ENCODE data around the gene CENPB. TPM values are rescaled to one million over a fixed set of nuclear protein-coding genes. Genes with fewer than 3 reads are reported as not detected.

Gene CENPB
- total RNA-seq, 1 donor from 2014 or later: 76.2 TPM

DNA sequence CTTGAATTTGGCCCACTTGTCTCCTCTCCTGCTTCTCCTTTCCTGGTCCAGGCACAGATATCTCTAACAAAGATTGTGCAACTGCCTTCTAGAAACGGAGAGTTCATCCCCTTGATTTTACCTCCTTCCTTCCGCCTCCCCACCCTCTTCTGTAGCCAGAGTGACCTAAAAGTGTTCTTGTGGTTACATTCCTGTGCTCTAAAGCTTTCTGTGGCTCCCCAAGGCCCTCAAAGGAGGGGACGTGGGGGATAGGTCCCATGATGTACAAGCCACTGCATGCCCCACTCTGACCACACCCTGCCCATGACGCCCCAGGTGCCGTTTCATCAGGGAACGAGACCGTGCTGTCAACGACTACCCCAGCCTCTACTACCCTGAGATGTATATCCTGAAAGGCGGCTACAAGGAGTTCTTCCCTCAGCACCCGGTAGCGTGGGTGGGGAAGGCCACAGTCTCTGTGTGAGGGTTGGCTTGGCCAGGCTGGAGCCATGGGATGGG lies 17.8 kb upstream of the CENPB start:
- H3K36me3 ChIP-seq: peaks cover 66% of the 10 kb centered on the region
- peak; percentile 26 to 64 for ATAC-seq
- intact Hi-C loops (cut with DNase I): no loop called here
- no peaks in the 10 kb centered on the region for H3K9me3 ChIP-seq
- no peaks in the 10 kb centered on the region for H3K27me3 ChIP-seq (ENCODE audit: low read depth)
- peak overlapping the region; percentile 83 for H3K27ac ChIP-seq
- H3K4me3 ChIP-seq: no peak overlapping the region
- peak; percentile 74 for DNase-seq
- TF ChIP-seq, protein P1, sequence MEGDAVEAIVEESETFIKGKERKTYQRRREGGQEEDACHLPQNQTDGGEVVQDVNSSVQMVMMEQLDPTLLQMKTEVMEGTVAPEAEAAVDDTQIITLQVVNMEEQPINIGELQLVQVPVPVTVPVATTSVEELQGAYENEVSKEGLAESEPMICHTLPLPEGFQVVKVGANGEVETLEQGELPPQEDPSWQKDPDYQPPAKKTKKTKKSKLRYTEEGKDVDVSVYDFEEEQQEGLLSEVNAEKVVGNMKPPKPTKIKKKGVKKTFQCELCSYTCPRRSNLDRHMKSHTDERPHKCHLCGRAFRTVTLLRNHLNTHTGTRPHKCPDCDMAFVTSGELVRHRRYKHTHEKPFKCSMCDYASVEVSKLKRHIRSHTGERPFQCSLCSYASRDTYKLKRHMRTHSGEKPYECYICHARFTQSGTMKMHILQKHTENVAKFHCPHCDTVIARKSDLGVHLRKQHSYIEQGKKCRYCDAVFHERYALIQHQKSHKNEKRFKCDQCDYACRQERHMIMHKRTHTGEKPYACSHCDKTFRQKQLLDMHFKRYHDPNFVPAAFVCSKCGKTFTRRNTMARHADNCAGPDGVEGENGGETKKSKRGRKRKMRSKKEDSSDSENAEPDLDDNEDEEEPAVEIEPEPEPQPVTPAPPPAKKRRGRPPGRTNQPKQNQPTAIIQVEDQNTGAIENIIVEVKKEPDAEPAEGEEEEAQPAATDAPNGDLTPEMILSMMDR (IDR thresholded peaks at IDR 0.05): no peak
- H3K4me1 ChIP-seq: peaks cover 96% of the 10 kb centered on the region

- ATAC-seq (no peak), DNase-seq (peak; percentile 41)
- no peaks in the 10 kb centered on the region for H3K9me3 ChIP-seq
- H3K27me3 ChIP-seq (ENCODE audit: low read depth): no peaks in the 10 kb centered on the region
- intact Hi-C loops (cut with DNase I): no loop called here
- H3K4me3 ChIP-seq: no peak overlapping the region
- H3K36me3 ChIP-seq: peaks cover 67% of the 10 kb centered on the region
- peak overlapping the region; percentile 83 for H3K27ac ChIP-seq
- TF ChIP-seq, protein P1 (IDR thresholded peaks at IDR 0.05): no peak
- H3K4me1 ChIP-seq: peaks cover 100% of the 10 kb centered on the region
These were observed 17.3 kb upstream of the CENPB start for GRCh38 chr20:3803854-3804253.

GRCh38 chr20:3803289-3803688 lies 16.7 kb upstream of the CENPB start:
- Histone ChIP-seq H3K9me3 (no peaks in the 10 kb centered on the region), H3K36me3 (peaks cover 73% of the 10 kb centered on the region), H3K4me1 (peaks cover 100% of the 10 kb centered on the region), H3K27ac (peak overlapping the region; percentile 83), H3K4me3 (no peak overlapping the region), H3K27me3 (ENCODE audit: low read depth) (no peaks in the 10 kb centered on the region)
- DNase-seq (peak; percentile 43), ATAC-seq (no peak)
- intact Hi-C loops (cut with DNase I): no loop called here
- TF ChIP-seq, protein P1 (IDR thresholded peaks at IDR 0.05): no peak

GRCh38 chr20:3802524-3803239 lies 16.1 kb upstream of the CENPB start:
- Histone ChIP-seq H3K4me3 (no peak overlapping the region), H3K27me3 (ENCODE audit: low read depth) (no peaks in the 10 kb centered on the region), H3K36me3 (peaks cover 79% of the 10 kb centered on the region), H3K27ac (peak overlapping the region; percentile 83), H3K9me3 (no peaks in the 10 kb centered on the region), H3K4me1 (peaks cover 100% of the 10 kb centered on the region)
- TF ChIP-seq, protein P1 (IDR thresholded peaks at IDR 0.05): no peak
- intact Hi-C loops (cut with DNase I): no loop called here
- ATAC-seq (peak; percentile 4 to 34), DNase-seq (peak; percentile 57)

- Histone ChIP-seq H3K9me3 (no peaks in the 10 kb centered on the region), H3K36me3 (peaks cover 82% of the 10 kb centered on the region), H3K4me1 (peaks cover 100% of the 10 kb centered on the region), H3K4me3 (no peak overlapping the region), H3K27ac (peak overlapping the region; percentile 83), H3K27me3 (ENCODE audit: low read depth) (no peaks in the 10 kb centered on the region)
- ATAC-seq: peak; percentile 17 to 19
- peak; percentile 66 for DNase-seq
- TF ChIP-seq, protein P1 (IDR thresholded peaks at IDR 0.05): no peak
- intact Hi-C loops (cut with DNase I): no loop called here
These were observed 15.3 kb upstream of the CENPB start for GRCh38 chr20:3801846-3802245.

All from lower lobe of right lung (tissue), 2 donors.